Smooth muscle cell (in vitro differentiated cells): ENCODE data around the gene SS18L1. TPM values are rescaled to one million over a fixed set of nuclear protein-coding genes. Genes with fewer than 3 reads are reported as not detected.

Experiments used
- DNase-seq: peaks from one replicate; lab custom pipeline; 2025; ENCODE audit not compliant: unreplicated experiment; lab: John Stamatoyannopoulos, UW
- H2AFZ ChIP-seq: fragments of 200-600 bp; sonication (generic); 2 replicates; pipeline ENCODE4 v1.6.0; 2016; ENCODE audit warnings: antibody characterized with exemption, low read depth, mild to moderate bottlenecking
- H3F3A ChIP-seq: fragments of 200-600 bp; sonication (generic); 2 replicates; pipeline ENCODE4 v1.6.0; 2017; ENCODE audit warnings: antibody characterized with exemption, low read depth
- H3K27ac ChIP-seq: fragments of 200-600 bp; sonication (generic); 2 replicates; pipeline ENCODE4 v1.5.1; 2016; ENCODE audit warnings: low read depth, mild to moderate bottlenecking
- H3K27me3 ChIP-seq: fragments of 200-600 bp; sonication (generic); 2 replicates; pipeline ENCODE4 v1.6.1; 2016; ENCODE audit warnings: low read depth, mild to moderate bottlenecking
- H3K36me3 ChIP-seq: fragments of 200-600 bp; sonication (generic); 2 replicates; pipeline ENCODE4 v1.5.1; 2016; ENCODE audit warnings: low read depth
- H3K4me1 ChIP-seq: fragments of 200-600 bp; sonication (generic); 2 replicates; pipeline ENCODE4 v1.5.1; 2016; ENCODE audit warnings: low read depth
- H3K4me2 ChIP-seq: fragments of 200-600 bp; sonication (generic); 2 replicates; pipeline ENCODE4 v1.6.0; 2016; ENCODE audit warnings: mild to moderate bottlenecking
- H3K4me3 ChIP-seq: fragments of 200-600 bp; sonication (generic); 2 replicates; pipeline ENCODE4 v1.5.1; 2016; ENCODE audit warnings: mild to moderate bottlenecking
- H3K79me2 ChIP-seq: fragments of 200-600 bp; sonication (generic); 2 replicates; pipeline ENCODE4 v1.6.0; 2016; ENCODE audit warnings: low read depth, mild to moderate bottlenecking
- H3K9ac ChIP-seq: fragments of 200-600 bp; sonication (generic); 2 replicates; pipeline ENCODE4 v1.6.0; 2016; ENCODE audit warnings: low read depth
- H3K9me3 ChIP-seq: fragments of 200-600 bp; sonication (generic); replicated peaks from 2 replicates; pipeline ENCODE4 v1.5.1; 2016; ENCODE audit warnings: low read depth
- H4K20me1 ChIP-seq: fragments of 200-600 bp; sonication (generic); 2 replicates; pipeline ENCODE4 v1.6.0; 2016; ENCODE audit warnings: low read depth
- CTCF ChIP-seq: fragments of 200-600 bp; sonication (generic); IDR thresholded peaks from 2 replicates; pipeline ENCODE4 v1.5.1; 2017; ENCODE audit warnings: borderline replicate concordance, mild to moderate bottlenecking, antibody characterized with exemption; ENCODE audit not compliant: insufficient read depth, poor library complexity, severe bottlenecking
- WGBS: methylation state at CpG from one replicate; pipeline ENCODE4 v1.1.7; 2016; ENCODE audit warnings: low lambda C conversion rate; 5-methylcytosine and 5-hydroxymethylcytosine counted together
- polyA plus RNA-seq: library from polyadenylated mRNA; unstranded; fragments of >200 nt; fragmentation: Nextera tagmentation; extraction: Ambion mirVana; gene quantifications from 2 replicates; pipeline ENCODE4 v1.2.1, GENCODE V29; 2016
- total RNA-seq: library from RNA; depleted of rRNA; stranded (reverse); fragments of >200 nt; gene quantifications from 2 replicates; pipeline ENCODE4 v1.2.3, GENCODE V29; 2014

Gene SS18L1
- total and polyA plus RNA-seq, 2 experiments from 2014 or later = 2.3 to 10.1 TPM

- no peak overlapping the region for H2AFZ ChIP-seq
- no peak for DNase-seq
- no peak overlapping the region for H3K4me3 ChIP-seq
- H3K9me3 ChIP-seq = no peaks in the 10 kb centered on the region
- no peak overlapping the region for H3K27ac ChIP-seq
- no peak overlapping the region for H3K9ac ChIP-seq
- no peak overlapping the region for H3K4me2 ChIP-seq
- no peaks in the 10 kb centered on the region for H3K79me2 ChIP-seq
- no peaks in the 10 kb centered on the region for H3K4me1 ChIP-seq
- WGBS = 86% methylated on average over 23 of the region's 24 CpGs
- H4K20me1 ChIP-seq = no peaks in the 10 kb centered on the region
- no peaks in the 10 kb centered on the region for H3F3A ChIP-seq
- no peak for TF ChIP-seq CTCF
- peaks cover 44% of the 10 kb centered on the region for H3K27me3 ChIP-seq
- H3K36me3 ChIP-seq = no peaks in the 10 kb centered on the region
Measured at GRCh38 chr20:62226707-62227590, 83.4 kb downstream of the SS18L1 start.

GRCh38 chr20:62227591-62227976, 84.0 kb downstream of the SS18L1 start:
- Histone ChIP-seq H3K27me3 (peaks cover 37% of the 10 kb centered on the region), H3K79me2 (no peaks in the 10 kb centered on the region), H3K4me1 (no peaks in the 10 kb centered on the region), H3K9me3 (no peaks in the 10 kb centered on the region), H3K4me3 (no peak overlapping the region), H3K4me2 (no peak overlapping the region), H2AFZ (no peak overlapping the region), H3K9ac (no peak overlapping the region), H3K36me3 (no peaks in the 10 kb centered on the region), H3F3A (no peaks in the 10 kb centered on the region), H4K20me1 (no peaks in the 10 kb centered on the region), H3K27ac (no peak overlapping the region)
- WGBS = 82% methylated on average over 10 of the region's 10 CpGs
- TF ChIP-seq CTCF = no peak
- DNase-seq = no peak

GRCh38 chr20:62227977-62228958, 84.7 kb downstream of the SS18L1 start:
- H3K4me1 ChIP-seq = no peaks in the 10 kb centered on the region
- no peak overlapping the region for H2AFZ ChIP-seq
- H3K4me2 ChIP-seq = no peak overlapping the region
- no peak overlapping the region for H3K9ac ChIP-seq
- DNase-seq = no peak
- H3K9me3 ChIP-seq = no peaks in the 10 kb centered on the region
- H3K27me3 ChIP-seq = peaks cover 30% of the 10 kb centered on the region
- H3K79me2 ChIP-seq = no peaks in the 10 kb centered on the region
- H3K36me3 ChIP-seq = no peaks in the 10 kb centered on the region
- no peak overlapping the region for H3K27ac ChIP-seq
- TF ChIP-seq CTCF = no peak
- H4K20me1 ChIP-seq = no peaks in the 10 kb centered on the region
- WGBS = 74% methylated on average over 34 of the region's 37 CpGs
- H3F3A ChIP-seq = no peaks in the 10 kb centered on the region
- no peak overlapping the region for H3K4me3 ChIP-seq
